ENCODE results near the gene OAF. TPM values are rescaled to one million over a fixed set of nuclear protein-coding genes. Genes with fewer than 3 reads are reported as not detected.
"Not testable (repeated sequence)": the region's sequence is repeated elsewhere in the genome, so short reads cannot be mapped to it uniquely, and the experiment has no call there.

The OAF gene
- total and polyA plus RNA-seq, 9 donors, result 26.6 to 170 (median 66.3) TPM

- WGBS, 3 donors, result 60 to 69% (median 60%) methylated on average over 10 of the region's 10 CpGs
- no peaks in the 10 kb centered on the region for H3K36me3 ChIP-seq
- H3K27ac ChIP-seq, result no peak overlapping the region
- no peaks in the 10 kb centered on the region for H3K9me3 ChIP-seq
- TF ChIP-seq CTCF (IDR thresholded peaks at IDR 0.05) (no peak), POLR2A (IDR thresholded peaks at IDR 0.05) (no peak), EP300 (IDR thresholded peaks at IDR 0.05) (no peak)
- DNase-seq, result peak in 1 of 5 donors; percentile 19
- intact Hi-C loops (cut with DNase I), result no loop called here
- peaks cover 13% of the 10 kb centered on the region for H3K4me1 ChIP-seq (ENCODE audit: insufficient read depth)
- no peaks in the 10 kb centered on the region for H3K27me3 ChIP-seq
- no peak overlapping the region for H3K4me3 ChIP-seq
These were observed 31.7 kb upstream of the OAF start for GRCh38 chr11:120179057-120179672.

GRCh38 chr11:120180063-120180462 lies 30.8 kb upstream of the OAF start:
- intact Hi-C loops (cut with DNase I); H3K27me3 ChIP-seq; H3K4me3 ChIP-seq; H3K36me3 ChIP-seq; H3K27ac ChIP-seq; H3K9me3 ChIP-seq; DNase-seq: not testable (repeated sequence)
- 89 to 90% (median 89%) methylated on average over 6 of the region's 6 CpGs for WGBS, 3 donors
- H3K4me1 ChIP-seq (ENCODE audit: insufficient read depth), result peaks cover 20% of the 10 kb centered on the region

GRCh38 chr11:120180551-120181232 lies 30.1 kb upstream of the OAF start:
- Histone ChIP-seq H3K36me3 (no peaks in the 10 kb centered on the region), H3K27ac (no peak overlapping the region), H3K27me3 (no peaks in the 10 kb centered on the region), H3K4me3 (no peak overlapping the region), H3K4me1 (ENCODE audit: insufficient read depth) (peaks cover 23% of the 10 kb centered on the region), H3K9me3 (no peaks in the 10 kb centered on the region)
- 56 to 67% (median 62%) methylated on average over 10 to 11 of the region's 11 CpGs for WGBS, 3 donors
- TF ChIP-seq EP300 (IDR thresholded peaks at IDR 0.05), result no peak
- TF ChIP-seq POLR2A (IDR thresholded peaks at IDR 0.05), result no peak
- TF ChIP-seq CTCF (IDR thresholded peaks at IDR 0.05), result no peak
- intact Hi-C loops (cut with DNase I), result no loop called here
- peak in 2 of 5 donors; percentile 41 to 54 for DNase-seq

GRCh38 chr11:120181376-120181975 lies 29.4 kb upstream of the OAF start:
- H3K4me1 ChIP-seq (ENCODE audit: insufficient read depth), result peaks cover 29% of the 10 kb centered on the region
- no peaks in the 10 kb centered on the region for H3K27me3 ChIP-seq
- intact Hi-C loops (cut with DNase I), result no loop called here
- peak in 1 of 5 donors; percentile 19 for DNase-seq
- no peaks in the 10 kb centered on the region for H3K9me3 ChIP-seq
- H3K4me3 ChIP-seq, result no peak overlapping the region
- no peak for TF ChIP-seq POLR2A (IDR thresholded peaks at IDR 0.05)
- TF ChIP-seq EP300 (IDR thresholded peaks at IDR 0.05), result no peak
- TF ChIP-seq CTCF (IDR thresholded peaks at IDR 0.05), result no peak
- 91 to 93% (median 91%) methylated on average over 10 of the region's 10 CpGs for WGBS, 3 donors
- H3K27ac ChIP-seq, result peak overlapping the region in 1 of 2 donors; percentile 3
- no peaks in the 10 kb centered on the region for H3K36me3 ChIP-seq

GRCh38 chr11:120182372-120182771 lies 28.5 kb upstream of the OAF start:
- 61 to 68% (median 63%) methylated on average over 7 of the region's 7 CpGs for WGBS, 3 donors
- peak overlapping the region in 1 of 2 donors; percentile 3 for H3K27ac ChIP-seq
- intact Hi-C loops (cut with DNase I), result no loop called here

More at GRCh38 chr11:120182372-120182771, 28.5 kb upstream of the OAF start:
- Histone ChIP-seq H3K27me3 (no peaks in the 10 kb centered on the region), H3K4me1 (ENCODE audit: insufficient read depth) (peaks cover 38% of the 10 kb centered on the region), H3K4me3 (no peak overlapping the region), H3K36me3 (no peaks in the 10 kb centered on the region), H3K9me3 (no peaks in the 10 kb centered on the region)
- no peak for TF ChIP-seq EP300 (IDR thresholded peaks at IDR 0.05)
- TF ChIP-seq CTCF (IDR thresholded peaks at IDR 0.05), result no peak
- no peak for TF ChIP-seq POLR2A (IDR thresholded peaks at IDR 0.05)
- DNase-seq, result peak in 1 of 5 donors; percentile 26
